Measurements from ENCODE around the gene FAAH.

FAAH gene

DNA sequence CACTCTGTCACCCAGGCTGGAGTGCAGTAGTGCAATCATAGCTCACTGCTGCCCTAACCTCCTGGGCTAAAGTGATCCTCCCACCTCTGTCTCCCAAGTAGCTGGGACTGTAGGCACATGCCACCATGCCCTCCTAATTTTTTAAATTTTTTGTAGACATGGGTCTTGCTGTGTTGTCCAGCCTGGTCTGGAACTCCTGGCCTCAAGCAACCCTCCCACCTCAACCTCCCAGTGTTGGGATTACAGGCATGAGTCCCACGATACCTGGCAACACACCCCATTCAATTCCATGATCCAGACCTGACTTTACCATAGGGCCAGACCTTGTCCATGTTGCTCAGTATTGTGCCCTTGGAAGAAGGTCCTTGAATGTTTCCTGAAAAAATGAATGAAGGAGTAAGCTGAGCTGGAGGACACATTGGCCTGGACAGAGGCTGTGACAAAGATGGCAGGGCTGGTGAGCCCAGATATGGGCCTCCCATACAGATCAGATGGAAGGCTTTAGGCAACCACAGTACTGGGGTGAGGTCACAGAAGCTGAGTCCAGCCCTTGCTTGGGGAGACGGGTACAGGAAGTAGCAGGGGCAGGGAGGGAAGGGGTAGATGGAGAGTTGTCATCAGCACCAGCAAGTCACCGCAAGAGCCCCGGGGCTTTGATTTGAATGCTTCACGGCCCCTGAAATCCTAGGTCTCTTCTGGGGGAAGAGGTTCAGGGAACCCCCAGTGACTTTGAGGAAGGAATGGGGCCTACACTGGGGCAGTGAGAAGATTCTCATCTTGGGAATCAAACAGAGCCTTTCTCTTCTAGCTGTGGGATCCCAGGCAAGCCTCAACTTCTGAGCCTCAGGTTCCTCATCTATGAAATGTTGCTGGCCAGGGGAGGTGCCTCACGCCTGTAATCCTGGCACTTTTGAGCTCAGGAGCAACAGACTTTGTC is 55.4 kb downstream of the FAAH start:
- no peak for DNase-seq (ENCODE audit: low read depth, low spot score)

- no peak for DNase-seq (ENCODE audit: low read depth, low spot score)
These were observed 56.0 kb downstream of the FAAH start for GRCh38 chr1:46450160-46450517.

GRCh38 chr1:46451948-46452930 is 58.1 kb downstream of the FAAH start:
- DNase-seq (ENCODE audit: low read depth, low spot score): no peak

DNA sequence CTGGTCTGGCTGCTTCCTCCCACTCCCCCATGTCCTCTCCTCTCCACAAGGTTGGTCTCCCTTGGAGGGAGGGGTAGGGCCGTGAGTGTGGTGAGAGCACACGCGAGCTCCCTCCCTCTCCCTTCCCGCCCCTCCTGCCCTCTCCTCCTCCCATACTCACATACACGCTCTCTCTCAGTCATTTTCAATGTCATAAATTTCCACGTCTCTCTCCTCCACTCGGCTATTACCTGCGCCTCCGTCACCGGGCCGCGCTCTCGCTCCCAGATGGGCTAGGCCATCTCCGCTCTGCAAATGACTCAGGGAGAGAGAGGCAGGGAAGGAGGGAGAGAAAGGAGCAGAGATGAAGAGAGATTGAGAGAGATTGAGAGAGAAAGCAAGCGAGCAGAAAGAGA is 58.8 kb downstream of the FAAH start:
- no peak for DNase-seq (ENCODE audit: low read depth, low spot score)

DNA sequence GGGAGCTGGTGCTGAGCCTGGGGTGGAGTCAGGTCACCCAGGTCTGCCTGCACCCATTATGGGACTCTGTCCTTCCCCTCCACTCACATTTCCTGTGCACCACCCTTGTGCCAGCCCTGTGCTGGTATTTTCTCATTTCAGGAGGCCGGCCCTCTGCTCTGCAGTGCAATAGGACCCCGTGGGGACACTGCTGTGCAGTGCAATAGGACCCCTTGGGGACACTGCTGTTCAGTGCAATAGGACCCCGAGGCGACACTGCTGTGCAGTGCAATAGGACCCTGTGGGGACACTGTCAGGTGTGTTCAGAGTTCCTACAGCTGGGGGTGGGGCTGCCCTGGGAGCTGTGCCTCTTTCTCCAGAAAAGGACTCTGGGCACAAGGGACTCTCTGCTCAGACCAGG is 59.3 kb downstream of the FAAH start:
- DNase-seq (ENCODE audit: low read depth, low spot score): no peak

DNA sequence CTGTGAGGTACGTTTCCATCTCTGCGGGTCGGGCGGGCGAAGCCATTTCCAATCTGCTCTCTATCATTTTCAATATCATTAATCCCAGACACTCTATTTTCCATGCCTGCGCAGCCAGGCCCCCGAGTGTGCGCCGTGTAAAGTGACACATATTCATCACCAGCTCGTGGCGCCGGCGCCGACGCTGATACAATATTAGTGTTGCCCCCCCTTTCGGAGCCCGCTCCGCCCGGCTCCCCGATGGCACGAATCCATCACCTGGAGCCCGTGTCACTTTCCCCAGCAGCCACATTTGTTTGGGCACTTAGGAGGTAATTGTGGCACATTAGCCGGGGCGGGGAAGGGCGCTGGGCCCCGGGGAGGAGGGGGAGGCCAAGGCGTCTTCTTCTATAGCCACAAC is 61.8 kb downstream of the FAAH start:
- no peak for DNase-seq (ENCODE audit: low read depth, low spot score)

GRCh38 chr1:46456411-46456963 is 62.4 kb downstream of the FAAH start:
- DNase-seq (ENCODE audit: low read depth, low spot score): no peak

- DNase-seq (ENCODE audit: low read depth, low spot score): no peak
These were observed 63.1 kb downstream of the FAAH start for GRCh38 chr1:46457178-46457577.

DNA sequence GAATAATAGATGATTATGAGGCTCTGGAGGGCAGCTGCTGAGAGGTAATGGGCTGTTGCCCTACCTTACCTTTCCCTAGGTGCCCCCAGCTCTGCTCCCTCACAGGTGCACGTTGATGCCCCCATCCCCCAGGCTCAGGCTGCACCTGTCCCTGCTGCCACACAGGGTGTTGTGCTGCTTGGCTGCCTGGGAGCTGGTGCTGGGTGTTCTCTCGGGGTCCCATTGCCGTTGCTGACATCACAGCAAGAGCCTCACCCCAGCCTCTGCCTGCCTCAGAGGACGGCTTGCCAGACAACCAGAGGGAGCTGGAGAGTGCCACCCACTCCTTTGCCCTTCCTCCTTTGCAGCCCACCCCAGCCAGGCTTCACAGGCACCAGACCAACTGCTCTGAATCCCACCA is 64.1 kb downstream of the FAAH start:
- DNase-seq (ENCODE audit: low read depth, low spot score): no peak

- no peak for DNase-seq (ENCODE audit: low read depth, low spot score)
These were observed 64.7 kb downstream of the FAAH start for GRCh38 chr1:46458846-46459245.

GRCh38 chr1:46459315-46459714 is 65.2 kb downstream of the FAAH start:
- DNase-seq (ENCODE audit: low read depth, low spot score): no peak

DNA sequence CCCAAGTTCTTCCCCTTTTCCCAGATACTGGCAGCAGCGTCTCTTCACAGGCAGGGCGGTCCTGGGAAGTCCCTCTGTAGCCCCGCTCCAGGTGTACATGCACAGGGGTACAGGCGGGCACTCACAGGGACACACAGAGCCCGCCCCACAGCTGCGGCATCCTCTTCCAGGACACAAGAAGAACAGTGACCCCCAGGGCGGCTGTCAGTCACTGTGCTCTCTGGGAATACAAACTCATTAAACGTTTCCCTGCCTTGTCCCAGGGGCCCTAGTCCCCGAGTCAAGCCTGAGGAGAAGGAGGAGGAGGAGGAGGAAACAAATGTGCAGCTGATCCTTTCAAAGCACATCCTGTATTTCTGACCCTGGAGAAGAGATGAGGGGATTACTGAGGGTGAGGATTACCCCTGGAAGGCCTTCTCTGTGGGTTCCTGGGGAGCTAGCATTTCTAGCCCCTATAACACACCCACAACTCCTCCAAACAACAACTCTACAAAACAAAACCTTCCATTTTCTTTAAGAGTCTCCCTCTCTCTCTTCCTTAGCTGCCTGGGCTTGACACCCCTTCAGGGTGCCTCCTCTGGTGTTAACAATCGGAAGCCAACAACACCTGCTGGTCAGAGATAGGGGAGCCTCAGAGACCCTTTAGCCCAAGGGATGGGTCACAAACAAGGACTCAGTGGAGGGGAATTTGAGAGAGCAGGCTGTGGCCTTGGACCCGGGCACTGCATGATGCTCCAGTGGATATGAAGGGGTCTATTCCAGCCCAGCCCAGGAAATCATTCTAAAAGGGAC is 67.1 kb downstream of the FAAH start:
- DNase-seq (ENCODE audit: low read depth, low spot score): no peak

- DNase-seq (ENCODE audit: low read depth, low spot score): peak; percentile 52
These were observed 67.8 kb downstream of the FAAH start for GRCh38 chr1:46461809-46462448.
